ENCODE measurements around the gene PDE4D.

- no peak for TF ChIP-seq CTCF (IDR thresholded peaks at IDR 0.05; ENCODE audit: extremely low read depth in 1 of 2, insufficient read depth in 1 of 2, low read depth in 1 of 2, low read length in 2 of 2)
- TF ChIP-seq POLR2A (IDR thresholded peaks at IDR 0.05; ENCODE audit: low read depth, low read length) = no peak
- no peak for TF ChIP-seq EZH2 (IDR thresholded peaks at IDR 0.05; ENCODE audit: borderline replicate concordance, low read depth, low read length, severe bottlenecking)
- TF ChIP-seq JUN (IDR thresholded peaks at IDR 0.05; ENCODE audit: borderline replicate concordance, insufficient read depth, insufficient read length, low read depth) = no peak
- no peak for TF ChIP-seq FOS (IDR thresholded peaks at IDR 0.05; ENCODE audit: borderline replicate concordance, insufficient read depth, low read length)
- TF ChIP-seq POLR2AphosphoS5 (IDR thresholded peaks at IDR 0.05; ENCODE audit: insufficient read depth, low read depth, low read length) = no peak
- TF ChIP-seq MYC (IDR thresholded peaks at IDR 0.05; ENCODE audit: low read depth, low read length) = no peak
- TF ChIP-seq MAX (IDR thresholded peaks at IDR 0.05; ENCODE audit: insufficient read depth, insufficient read length) = no peak
Observed at GRCh38 chr5:59102437-59102836, 791.1 kb downstream of the PDE4D start.

All from endothelial cell of umbilical vein (primary cell).